Measurements from ENCODE around the gene CCT6A.

- TF ChIP-seq TSHZ1 (CRISPR knock-in tag; IDR thresholded peaks at IDR 0.05) (no peak), PPARD (CRISPR knock-in tag; IDR thresholded peaks at IDR 0.05) (no peak), ZNF318 (IDR thresholded peaks at IDR 0.05; ENCODE audit: borderline replicate concordance in 1 of 2, low read depth in 1 of 2) (no peak)
Measured at GRCh38 chr7:56033671-56034432, 17.7 kb upstream of the CCT6A start.
